G401 (cell line): ENCODE results near the gene MVK. TPM values are rescaled to one million over a fixed set of nuclear protein-coding genes. Genes with fewer than 3 reads are reported as not detected.

Experiments used
- DNase-seq: peaks from one replicate; pipeline ENCODE4 v3.0.0-alpha.2; 2015; ENCODE audit warnings: low spot score
- in situ Hi-C: cut with HindIII; loops from 2 replicates; pipeline ENCODE4 v1.10.0; 2016; ENCODE audit warnings: low sequenced_read_pairs, mixed read lengths
- total RNA-seq: library from RNA; depleted of rRNA; stranded (reverse); fragments of >200 nt; shearing (Covaris generic); gene quantifications from 2 replicates; pipeline ENCODE4 v1.2.3, GENCODE V29; 2014

MVK gene
- total RNA-seq, 1 experiment from 2014 or later: 37.4 TPM

DNA sequence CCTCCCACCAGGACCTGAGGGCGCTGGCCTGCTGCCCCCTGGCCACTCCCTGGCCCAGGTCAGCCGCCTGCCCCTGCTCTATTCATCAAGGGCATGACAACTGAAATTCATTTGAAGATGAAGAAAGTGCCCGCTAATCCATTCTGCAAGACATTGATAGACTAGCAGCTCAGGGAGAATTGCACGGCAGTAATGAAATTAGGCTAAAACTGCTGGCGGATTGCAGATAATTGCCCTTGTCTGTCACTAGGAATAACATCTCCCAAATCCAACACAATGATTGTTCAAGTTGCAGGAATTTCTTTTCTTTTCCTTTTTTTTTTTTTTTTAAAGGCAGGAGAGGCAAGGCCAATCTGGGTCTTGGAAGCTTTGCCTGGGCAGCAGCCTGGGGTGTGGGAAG, 44.5 kb downstream of the MVK start:
- no peak for DNase-seq
- in situ Hi-C loops: no loop called here

DNA sequence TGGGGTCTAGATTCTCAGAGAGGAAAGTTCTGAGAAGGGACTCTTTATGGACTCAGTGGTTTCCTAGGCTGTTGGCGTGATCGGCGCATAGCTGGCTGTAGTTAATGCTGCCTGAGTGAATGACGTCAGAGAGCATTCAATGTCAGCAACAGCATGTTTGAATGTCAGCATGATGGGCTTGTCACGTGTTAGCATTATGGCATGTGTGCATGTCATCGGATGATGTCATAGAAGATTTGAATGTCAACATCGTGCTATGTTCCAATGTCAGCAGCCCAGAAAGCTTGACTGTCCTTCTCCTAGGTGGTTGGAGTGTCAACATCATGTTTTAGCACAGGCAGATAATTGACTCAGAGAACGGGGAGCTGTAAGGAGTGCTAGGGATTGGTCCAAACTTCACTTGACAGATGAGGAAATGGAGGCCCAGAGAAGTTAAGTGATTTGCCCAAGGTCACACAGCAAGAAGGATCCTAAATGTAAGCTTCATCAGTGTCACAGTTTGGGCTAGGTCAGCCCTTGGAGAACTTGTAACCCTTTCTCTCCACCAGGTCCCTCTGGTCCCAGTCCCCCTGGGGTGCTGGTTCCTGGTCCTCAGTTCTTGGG, 45.5 kb downstream of the MVK start:
- DNase-seq: no peak
- in situ Hi-C loops: no loop called here

DNA sequence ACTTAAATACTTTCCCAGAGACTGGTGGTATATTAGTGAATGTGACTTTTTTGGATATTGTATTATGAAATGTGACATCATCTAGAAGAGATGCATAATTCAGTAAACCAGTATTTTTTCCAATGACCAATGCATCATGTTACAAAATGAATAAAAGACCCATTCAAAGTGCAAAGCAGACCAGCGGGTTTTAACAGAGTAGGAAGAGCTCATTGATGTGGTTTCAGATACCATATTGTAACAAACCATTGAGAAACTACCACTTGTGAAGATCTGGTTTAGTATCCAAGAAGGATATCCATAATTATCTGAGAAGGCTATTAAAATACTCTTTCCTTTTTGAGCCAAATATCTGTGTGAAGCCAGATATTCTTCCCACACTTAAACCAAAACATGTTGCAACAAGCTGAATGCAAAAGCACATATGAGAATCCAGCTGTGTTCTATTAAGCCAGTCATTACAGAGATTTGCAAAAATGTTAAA, 47.7 kb downstream of the MVK start:
- in situ Hi-C loops: no loop called here
- no peak for DNase-seq

DNA sequence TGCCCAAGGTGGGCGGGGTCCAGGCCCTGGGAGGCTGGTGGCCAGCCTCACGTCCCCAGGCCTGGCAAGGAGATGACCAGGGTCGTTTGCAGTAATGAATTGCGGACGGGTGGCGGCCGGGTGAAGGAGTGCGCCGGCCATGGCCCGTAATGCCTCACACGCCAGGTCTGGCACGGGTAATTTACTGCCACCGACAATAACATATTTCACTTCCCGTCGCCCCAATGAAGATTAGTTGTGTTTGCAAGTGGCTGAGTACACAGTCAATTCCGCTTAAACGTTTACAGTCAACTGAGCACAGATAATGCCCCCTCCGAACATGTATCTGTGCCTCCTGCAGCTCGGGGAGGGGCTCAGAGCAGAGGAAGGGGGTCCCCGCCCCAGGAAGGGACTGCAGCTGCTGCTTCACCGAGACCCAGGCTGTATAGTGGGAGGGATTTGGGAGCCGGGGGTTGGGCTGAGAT, 48.3 kb downstream of the MVK start:
- no peak for DNase-seq
- in situ Hi-C loops: no loop called here

DNA sequence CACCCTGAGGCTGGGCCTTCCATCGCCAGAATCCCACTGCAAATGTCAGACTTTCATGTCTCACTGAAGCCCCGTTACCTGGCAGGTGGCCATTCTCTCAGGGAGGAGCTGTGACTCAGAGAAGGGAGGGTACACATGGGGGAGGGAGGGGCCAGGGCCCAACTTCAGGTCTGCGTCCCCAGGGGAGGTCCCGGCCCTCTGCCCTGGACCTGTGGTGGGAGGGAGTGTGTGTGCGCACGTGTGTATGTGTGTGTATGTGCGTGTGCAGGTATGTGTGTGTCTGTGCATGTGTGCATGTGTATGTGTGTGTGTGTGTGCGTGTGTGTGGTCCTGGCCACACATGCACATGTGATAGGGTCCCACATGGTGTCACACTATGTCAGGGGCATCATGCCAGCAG, 50.9 kb downstream of the MVK start:
- no peak for DNase-seq
- in situ Hi-C loops: no loop called here

DNA sequence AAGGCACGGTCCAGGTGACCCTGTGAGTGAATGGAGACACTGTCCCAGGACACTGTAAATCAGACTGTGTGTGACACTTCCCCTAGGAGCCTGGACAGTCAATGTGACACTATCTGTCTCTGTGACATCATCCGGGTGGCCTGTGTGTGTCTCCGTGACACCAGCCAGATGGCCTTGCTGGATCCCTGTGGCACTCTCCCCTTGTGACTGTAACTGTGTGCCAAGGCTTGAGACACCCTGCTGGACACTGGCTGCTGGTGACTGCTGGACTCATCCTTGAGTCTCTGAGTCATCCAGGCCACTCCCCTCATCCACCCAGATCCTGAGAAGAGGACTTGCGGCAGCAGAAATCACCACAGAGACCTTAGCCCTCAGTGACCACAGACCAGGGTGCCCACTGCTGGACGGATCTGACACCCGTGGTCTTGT, 51.6 kb downstream of the MVK start:
- in situ Hi-C loops: no loop called here
- DNase-seq: peak; percentile 93

DNA sequence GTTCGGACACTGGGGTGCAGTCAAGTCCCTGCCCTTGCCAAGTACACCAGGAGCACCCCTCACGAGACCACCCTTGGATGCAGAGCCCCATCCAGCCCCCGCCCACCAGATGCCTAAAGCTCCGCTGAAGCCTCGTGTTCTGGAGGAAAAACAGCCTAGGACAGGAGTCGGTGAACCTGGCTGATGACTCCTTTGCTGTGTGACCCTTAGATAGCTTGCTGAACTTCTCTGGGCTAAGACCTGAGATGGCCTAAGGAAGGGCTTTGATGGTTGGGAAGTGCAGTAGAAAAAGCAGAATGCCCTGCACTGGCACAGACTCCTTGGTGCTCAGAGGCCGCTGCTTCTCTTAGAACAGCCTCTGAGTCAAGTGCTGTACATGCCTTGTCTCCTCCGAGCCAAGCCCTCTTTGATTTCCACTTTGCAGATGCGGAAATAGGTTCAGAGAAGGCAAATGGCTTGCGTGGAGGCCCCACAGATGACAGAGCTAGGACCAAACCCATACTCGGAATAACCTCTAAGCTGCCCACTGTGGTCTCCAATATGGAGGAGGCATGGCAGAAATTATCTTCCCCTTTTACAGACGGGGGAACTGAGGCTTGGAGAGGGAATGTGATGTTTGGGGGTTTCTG, 52.3 kb downstream of the MVK start:
- in situ Hi-C loops: no loop called here
- DNase-seq: no peak

DNA sequence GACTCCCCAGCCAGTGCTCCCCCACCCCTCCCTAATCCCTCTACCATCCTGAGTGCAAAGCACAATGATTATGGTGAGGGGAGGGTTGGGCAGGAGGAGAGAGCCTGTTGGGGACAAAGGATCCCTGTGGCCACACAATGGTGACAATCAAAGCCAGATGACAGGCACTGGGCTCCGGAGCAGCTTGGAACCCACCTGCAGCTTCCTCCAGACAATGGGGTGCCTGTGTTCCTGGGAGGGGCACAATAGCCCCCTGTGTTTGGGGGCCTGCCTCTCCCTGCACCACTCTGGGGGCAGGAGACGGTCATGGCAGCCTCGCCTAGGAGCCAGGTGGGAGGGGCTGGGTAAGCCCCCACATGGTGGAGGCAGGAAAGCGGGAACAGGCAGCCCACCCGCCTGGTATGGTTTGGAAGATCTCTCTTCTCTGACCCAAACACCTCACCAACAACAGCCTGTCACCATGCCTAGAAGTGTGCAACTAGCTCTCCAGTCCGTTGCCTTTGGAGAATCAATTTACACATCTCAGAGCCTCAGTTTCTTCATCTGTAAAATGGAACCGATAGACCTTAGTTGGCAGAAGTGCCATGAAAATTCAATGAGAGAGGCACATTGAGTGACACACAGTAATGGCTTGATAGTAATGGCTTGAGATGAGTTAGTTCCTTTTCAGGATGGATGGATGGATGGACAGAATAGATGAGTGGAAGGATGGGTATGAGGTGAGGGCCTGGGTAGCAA, 53.0 kb downstream of the MVK start:
- in situ Hi-C loops: no loop called here
- no peak for DNase-seq

DNA sequence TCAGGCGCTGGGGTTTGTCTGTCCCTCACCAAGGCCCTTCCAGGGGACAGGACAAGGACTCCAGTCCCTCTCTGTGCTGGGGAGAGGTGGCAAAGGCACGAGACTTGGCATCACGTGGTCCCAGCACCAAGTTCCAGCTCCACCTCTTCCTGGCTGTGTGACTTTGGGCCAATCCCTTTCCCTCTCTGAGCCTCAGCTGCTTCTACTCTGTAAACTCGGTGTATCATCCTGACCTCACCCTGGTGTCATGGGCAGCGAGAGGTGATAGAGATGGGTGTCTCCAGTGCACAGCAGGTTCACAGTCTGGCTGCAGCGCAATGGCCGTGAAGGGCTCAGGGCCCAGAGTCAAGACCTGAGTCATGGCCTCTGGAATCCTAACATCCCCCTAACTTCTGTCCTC, 54.0 kb downstream of the MVK start:
- in situ Hi-C loops: no loop called here

DNA sequence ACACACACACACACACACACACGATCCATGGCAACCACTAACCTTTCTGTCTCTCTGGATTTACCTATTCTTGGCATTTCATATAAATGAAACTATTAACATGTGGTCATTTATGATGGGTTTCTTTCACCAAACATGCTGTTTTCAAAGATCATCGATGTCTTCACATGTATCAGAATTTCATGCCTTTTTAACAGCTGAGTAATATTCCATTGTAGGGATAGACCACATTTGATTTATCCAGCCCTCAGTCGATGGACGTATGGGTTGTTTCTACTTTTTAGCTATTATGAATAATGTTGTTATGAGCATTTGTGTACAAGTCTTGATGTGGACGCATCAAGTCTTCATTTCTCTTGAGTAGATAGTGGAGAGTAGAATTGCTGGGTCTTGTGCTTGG, 56.5 kb downstream of the MVK start:
- DNase-seq: no peak
- in situ Hi-C loops: no loop called here

More for the DNA sequence above, 54.0 kb downstream of the MVK start:
- DNase-seq: no peak

DNA sequence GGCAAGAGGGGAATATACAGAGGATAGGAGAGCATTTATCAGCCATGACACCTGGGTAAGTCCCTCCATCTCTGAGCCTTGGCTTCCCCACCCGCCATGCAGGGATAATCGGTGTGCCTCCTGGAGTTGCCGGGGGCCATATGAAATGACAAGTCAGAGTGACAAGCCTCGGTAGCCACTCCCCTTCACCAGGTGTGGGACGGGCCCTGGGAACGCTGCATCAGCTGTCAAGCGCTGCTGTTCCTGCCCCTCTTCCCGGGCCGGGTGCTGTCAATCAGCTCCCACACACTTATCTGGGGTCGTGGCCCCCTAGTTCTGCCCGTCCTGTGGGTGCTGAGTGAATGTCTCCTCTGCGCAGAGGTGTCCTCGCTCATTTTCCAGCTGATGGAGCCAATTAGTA, 57.2 kb downstream of the MVK start:
- in situ Hi-C loops: no loop called here

DNA sequence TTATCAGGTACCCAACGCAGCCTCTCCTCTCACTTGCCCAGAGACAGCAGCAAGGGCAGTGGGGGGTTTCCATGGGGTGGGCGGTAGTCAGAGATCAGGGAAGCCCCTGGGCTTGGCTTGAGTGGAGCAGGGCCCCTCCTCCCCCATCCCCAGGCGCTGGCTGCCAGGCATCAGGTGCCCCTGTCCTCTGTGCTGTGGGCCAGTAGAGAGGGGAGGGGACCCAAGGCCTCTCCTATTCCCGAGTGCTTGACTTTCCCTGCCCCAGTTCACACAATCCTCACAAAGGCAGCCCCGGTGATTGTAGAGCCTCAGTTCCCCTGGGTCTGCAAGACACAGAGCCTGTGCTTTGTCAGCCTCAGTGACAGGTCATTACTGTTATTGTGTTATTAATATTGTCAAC, 57.7 kb downstream of the MVK start:
- DNase-seq: no peak
- in situ Hi-C loops: no loop called here

More for the DNA sequence above, 57.2 kb downstream of the MVK start:
- no peak for DNase-seq

DNA sequence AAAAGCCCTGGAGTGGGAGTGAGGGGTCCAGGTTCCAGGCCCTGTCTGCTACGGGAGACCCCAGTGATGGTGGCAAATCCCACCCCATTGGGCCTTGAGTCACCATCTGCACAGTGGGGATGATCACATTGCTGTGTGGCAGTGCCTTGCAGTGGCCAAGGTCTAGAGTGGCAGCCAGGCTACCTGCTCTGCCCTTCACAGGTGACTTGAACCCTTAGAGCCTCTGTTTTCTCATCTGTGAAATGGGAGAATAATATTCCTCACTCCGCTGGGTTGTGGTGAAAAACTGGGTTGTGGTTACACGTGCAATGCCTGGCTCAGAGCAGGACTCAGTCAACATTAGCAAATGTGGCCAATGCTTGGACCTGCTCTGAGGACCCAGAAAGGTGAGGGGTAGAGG, 58.2 kb downstream of the MVK start:
- in situ Hi-C loops: no loop called here
- DNase-seq: no peak

DNA sequence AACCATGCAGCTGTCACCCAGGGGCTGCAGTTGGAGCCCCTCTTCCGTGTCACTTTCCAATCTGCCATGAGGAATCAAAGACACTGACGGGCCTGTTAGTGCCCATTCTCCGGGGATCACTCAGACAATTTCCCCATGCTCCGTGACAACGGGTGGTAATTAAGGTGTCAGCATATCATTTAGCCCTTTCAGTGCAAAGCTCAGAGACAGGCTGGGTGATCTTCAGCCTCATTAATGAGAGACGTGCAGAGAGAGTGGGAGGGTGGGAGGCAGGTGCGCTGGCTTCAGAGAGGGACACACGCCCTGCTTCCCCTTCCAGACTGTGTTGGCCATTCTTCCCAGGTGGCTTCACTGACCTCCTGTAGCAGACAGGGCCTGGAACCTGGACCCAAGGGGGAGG, 58.7 kb downstream of the MVK start:
- in situ Hi-C loops: no loop called here
- DNase-seq: no peak

DNA sequence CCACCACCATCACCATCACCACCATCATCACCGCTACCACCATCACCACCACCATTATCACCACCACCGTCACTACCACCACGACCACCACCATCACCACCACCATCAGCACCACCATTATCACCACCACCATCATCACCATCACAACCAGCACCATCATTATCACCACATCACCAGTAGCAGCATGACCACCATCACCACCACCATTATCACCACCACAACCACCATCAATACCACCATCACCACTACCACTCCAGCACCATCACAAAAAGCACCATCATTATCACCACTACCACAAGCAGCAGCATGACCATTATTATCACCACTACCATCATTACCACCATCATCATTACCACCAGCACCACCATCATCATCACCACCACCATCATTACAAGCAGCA, 62.1 kb downstream of the MVK start:
- in situ Hi-C loops: no loop called here
- DNase-seq: no peak

DNA sequence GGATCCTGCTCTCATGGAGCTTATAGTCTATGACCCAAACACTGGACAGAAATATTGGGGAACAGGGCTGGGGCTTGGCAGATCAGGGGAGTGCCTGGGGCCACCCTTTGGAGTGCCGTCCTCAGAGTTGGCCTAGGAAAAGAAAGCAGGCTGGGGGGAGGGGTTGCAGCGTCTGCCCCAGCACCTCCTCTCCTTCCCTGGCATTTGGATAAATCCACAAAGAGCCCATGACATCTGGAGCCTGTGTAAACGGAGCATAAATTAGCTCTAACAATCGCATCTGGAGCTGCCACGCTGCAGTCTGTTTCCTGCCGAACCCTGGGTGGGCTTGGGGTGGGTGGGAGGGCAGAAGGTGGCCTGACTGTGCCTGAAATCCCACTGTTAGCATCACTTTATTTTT, 63.8 kb downstream of the MVK start:
- in situ Hi-C loops: no loop called here
- DNase-seq: no peak

DNA sequence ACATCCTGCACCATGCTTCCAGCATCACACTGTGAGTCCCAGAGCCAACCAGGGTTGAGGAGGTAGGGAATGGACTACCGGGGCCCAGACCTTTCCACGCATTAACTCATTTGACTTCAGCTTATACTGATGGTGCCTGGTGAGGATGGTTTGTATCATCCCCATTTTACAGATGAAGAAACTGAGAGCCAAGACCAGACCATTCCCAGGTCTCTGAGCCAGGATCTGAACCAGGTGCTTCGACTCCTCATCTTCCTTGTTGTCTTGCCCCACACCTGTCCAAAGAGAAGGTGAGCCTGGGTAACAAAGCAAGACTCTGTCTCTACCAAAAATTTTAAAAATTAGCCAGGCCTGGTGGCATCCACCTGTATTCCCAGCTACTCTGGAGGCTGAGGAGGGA, 64.4 kb downstream of the MVK start:
- no peak for DNase-seq
- in situ Hi-C loops: no loop called here

DNA sequence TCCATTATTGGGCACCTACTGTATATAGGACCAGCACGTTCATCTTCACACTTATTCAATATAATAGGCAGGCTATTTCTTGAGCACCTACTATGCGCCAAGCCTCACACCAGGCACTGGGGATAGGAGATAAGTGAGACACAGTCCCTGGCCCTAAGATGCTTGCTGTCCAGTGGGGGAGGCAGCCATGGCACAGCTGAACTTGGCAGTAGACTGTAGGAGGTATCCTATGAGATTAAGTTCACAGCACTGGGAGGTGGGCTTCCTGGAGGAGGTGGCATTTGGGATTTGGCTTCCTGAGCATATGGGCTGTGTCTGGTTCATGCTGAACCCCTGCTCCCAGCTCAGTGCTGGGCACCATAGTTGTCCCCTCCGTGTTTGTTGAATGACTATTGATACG, 65.1 kb downstream of the MVK start:
- in situ Hi-C loops: no loop called here
- DNase-seq: no peak

DNA sequence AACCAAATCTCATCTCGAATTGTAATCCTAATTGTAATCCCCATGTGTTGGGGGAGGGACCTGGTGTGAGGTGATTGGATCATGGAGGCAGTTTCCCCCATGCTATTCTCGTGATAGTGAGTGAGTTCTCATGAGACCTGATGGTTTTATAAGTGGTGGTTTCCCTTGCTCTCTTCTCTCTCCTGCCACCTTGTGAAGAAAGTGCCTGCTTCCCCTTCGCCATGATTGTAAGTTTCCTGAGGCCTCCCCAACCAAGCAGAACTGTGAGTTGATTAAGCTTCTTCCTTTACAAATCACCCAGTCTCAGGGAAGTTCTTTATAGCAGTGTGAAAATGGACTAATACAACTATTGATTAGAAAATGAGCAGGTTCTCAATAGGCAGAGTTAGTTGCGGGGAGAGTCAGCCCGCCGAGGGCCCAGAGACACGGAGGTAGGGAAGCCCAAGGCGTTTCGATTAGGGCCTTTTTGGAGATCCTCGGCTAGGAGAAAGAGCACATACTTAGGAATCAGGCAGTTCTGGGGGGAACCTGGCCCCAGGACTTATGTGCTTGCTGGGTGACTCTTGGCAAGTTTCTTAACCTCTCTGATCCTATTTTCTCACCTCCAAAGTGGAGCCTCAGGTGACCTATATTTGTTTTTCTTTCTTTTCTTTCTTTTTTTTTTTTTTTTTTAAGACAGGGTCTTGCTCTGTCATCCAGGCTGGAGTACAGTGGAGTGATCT, 65.7 kb downstream of the MVK start:
- DNase-seq: no peak

DNA sequence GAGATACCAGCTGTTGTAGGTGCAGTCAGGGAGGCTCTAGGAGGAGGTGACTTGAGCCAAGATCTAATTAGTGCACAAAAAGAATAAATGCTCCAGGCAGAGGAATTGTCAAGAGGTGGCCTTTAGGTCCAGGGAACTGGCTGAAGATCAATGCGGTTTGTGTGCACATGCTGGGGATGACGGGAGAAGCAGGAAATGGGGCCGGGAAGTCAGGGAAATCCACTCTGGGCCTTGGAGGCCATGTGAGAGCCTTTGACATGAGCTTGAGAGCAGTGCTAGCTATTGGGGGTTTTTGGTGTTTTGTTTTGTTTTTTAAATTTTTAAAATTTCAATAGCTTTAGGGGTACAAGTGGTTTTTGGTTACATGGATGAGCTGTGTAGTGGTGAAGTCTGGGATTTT, 67.4 kb downstream of the MVK start:
- no peak for DNase-seq
- in situ Hi-C loops: no loop called here

More for the DNA sequence above, 65.7 kb downstream of the MVK start:
- in situ Hi-C loops: no loop called here
